ENCODE data around the gene ADTRP.

Gene ADTRP

DNA sequence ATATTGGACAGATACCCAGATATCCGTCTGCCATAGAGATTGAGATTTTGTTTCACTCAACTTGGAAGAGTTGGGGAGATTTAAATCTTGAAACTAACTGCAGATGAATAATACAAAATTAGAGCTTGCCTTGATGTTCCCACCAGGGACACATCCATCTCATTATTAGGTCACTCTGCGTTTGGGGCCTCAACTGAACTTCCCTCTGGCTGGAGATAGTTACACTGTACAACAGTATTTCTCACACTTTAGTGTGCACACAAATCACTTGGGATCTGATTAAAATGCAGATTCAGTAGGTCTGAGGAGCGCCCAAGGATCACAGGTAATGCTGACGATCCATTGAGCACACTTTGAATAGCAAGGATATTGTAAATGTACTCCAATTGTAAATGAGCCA, 35.0 kb upstream of the ADTRP start:
- H3K27ac ChIP-seq (ENCODE audit: low read depth in 2 of 2, low read length in 2 of 2): no peak overlapping the region
- no peak overlapping the region for H3K4me3 ChIP-seq (ENCODE audit: low read length in 2 of 2)
- H3K9me3 ChIP-seq (ENCODE audit: control insufficient read depth in 2 of 2, low read length in 2 of 2): no peaks in the 10 kb centered on the region
- H3K4me1 ChIP-seq (ENCODE audit: control insufficient read depth in 2 of 2, insufficient read depth in 2 of 2, low read length in 2 of 2): peaks cover 2 to 11% of the 10 kb centered on the region in 2 donors
- H3K36me3 ChIP-seq (ENCODE audit: control insufficient read depth in 2 of 2, insufficient read depth in 2 of 2, low read length in 2 of 2): no peaks in the 10 kb centered on the region
- H3K9ac ChIP-seq (ENCODE audit: low read depth in 1 of 2, low read length in 2 of 2): no peak overlapping the region
- H3K27me3 ChIP-seq (ENCODE audit: control insufficient read depth in 2 of 2, insufficient read depth in 2 of 2, low read length in 2 of 2): no peaks in the 10 kb centered on the region

GRCh38 chr6:11812951-11813350, 34.3 kb upstream of the ADTRP start:
- no peak overlapping the region for H3K27ac ChIP-seq (ENCODE audit: low read depth in 2 of 2, low read length in 2 of 2)
- H3K4me1 ChIP-seq (ENCODE audit: control insufficient read depth in 2 of 2, insufficient read depth in 2 of 2, low read length in 2 of 2): peaks cover 2 to 11% of the 10 kb centered on the region in 2 donors
- H3K27me3 ChIP-seq (ENCODE audit: control insufficient read depth in 2 of 2, insufficient read depth in 2 of 2, low read length in 2 of 2): no peaks in the 10 kb centered on the region
- H3K9ac ChIP-seq (ENCODE audit: low read depth in 1 of 2, low read length in 2 of 2): no peak overlapping the region
- H3K4me3 ChIP-seq (ENCODE audit: low read length in 2 of 2): no peak overlapping the region
- H3K9me3 ChIP-seq (ENCODE audit: control insufficient read depth in 2 of 2, low read length in 2 of 2): no peaks in the 10 kb centered on the region
- no peaks in the 10 kb centered on the region for H3K36me3 ChIP-seq (ENCODE audit: control insufficient read depth in 2 of 2, insufficient read depth in 2 of 2, low read length in 2 of 2)

DNA sequence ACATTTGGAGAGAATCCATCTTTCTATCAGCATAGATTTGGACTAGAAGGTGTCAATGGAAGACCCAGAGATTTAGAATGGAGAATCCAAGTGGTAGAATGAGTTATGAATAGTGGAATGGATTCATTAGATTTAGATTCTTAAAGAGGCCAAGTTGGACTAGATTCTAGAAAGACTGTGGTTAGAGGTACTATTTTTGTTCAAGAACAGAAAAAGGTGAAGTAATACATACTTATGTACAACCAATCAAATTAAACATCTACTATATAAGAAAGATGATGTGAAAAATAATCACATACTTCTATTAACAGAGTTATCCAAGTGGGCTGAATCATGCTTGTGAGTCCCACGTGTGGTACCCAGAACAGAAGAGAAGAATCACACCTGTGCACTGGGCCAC, 33.8 kb upstream of the ADTRP start:
- no peaks in the 10 kb centered on the region for H3K27me3 ChIP-seq (ENCODE audit: control insufficient read depth in 2 of 2, insufficient read depth in 2 of 2, low read length in 2 of 2)
- H3K27ac ChIP-seq (ENCODE audit: low read depth in 2 of 2, low read length in 2 of 2): no peak overlapping the region
- H3K4me3 ChIP-seq (ENCODE audit: low read length in 2 of 2): no peak overlapping the region
- H3K4me1 ChIP-seq (ENCODE audit: control insufficient read depth in 2 of 2, insufficient read depth in 2 of 2, low read length in 2 of 2): peaks cover 2 to 11% of the 10 kb centered on the region in 2 donors
- H3K9ac ChIP-seq (ENCODE audit: low read depth in 1 of 2, low read length in 2 of 2): no peak overlapping the region
- H3K9me3 ChIP-seq (ENCODE audit: control insufficient read depth in 2 of 2, low read length in 2 of 2): no peaks in the 10 kb centered on the region
- H3K36me3 ChIP-seq (ENCODE audit: control insufficient read depth in 2 of 2, insufficient read depth in 2 of 2, low read length in 2 of 2): no peaks in the 10 kb centered on the region

- H3K9ac ChIP-seq (ENCODE audit: low read depth in 1 of 2, low read length in 2 of 2): no peak overlapping the region
- no peaks in the 10 kb centered on the region for H3K27me3 ChIP-seq (ENCODE audit: control insufficient read depth in 2 of 2, insufficient read depth in 2 of 2, low read length in 2 of 2)
- H3K9me3 ChIP-seq (ENCODE audit: control insufficient read depth in 2 of 2, low read length in 2 of 2): no peaks in the 10 kb centered on the region
- H3K4me1 ChIP-seq (ENCODE audit: control insufficient read depth in 2 of 2, insufficient read depth in 2 of 2, low read length in 2 of 2): peaks cover 2 to 11% of the 10 kb centered on the region in 2 donors
- H3K27ac ChIP-seq (ENCODE audit: low read depth in 2 of 2, low read length in 2 of 2): no peak overlapping the region
- H3K4me3 ChIP-seq (ENCODE audit: low read length in 2 of 2): no peak overlapping the region
- no peaks in the 10 kb centered on the region for H3K36me3 ChIP-seq (ENCODE audit: control insufficient read depth in 2 of 2, insufficient read depth in 2 of 2, low read length in 2 of 2)
Observed at GRCh38 chr6:11811644-11812264, 33.2 kb upstream of the ADTRP start.

GRCh38 chr6:11810854-11811643, 32.4 kb upstream of the ADTRP start:
- peak overlapping the region in 1 of 2 donors; percentile 73 for H3K27ac ChIP-seq (ENCODE audit: low read depth in 2 of 2, low read length in 2 of 2)
- peaks cover 2 to 12% of the 10 kb centered on the region in 2 donors for H3K4me1 ChIP-seq (ENCODE audit: control insufficient read depth in 2 of 2, insufficient read depth in 2 of 2, low read length in 2 of 2)
- H3K27me3 ChIP-seq (ENCODE audit: control insufficient read depth in 2 of 2, insufficient read depth in 2 of 2, low read length in 2 of 2): no peaks in the 10 kb centered on the region
- H3K9me3 ChIP-seq (ENCODE audit: control insufficient read depth in 2 of 2, low read length in 2 of 2): no peaks in the 10 kb centered on the region
- H3K36me3 ChIP-seq (ENCODE audit: control insufficient read depth in 2 of 2, insufficient read depth in 2 of 2, low read length in 2 of 2): no peaks in the 10 kb centered on the region
- no peak overlapping the region for H3K9ac ChIP-seq (ENCODE audit: low read depth in 1 of 2, low read length in 2 of 2)
- H3K4me3 ChIP-seq (ENCODE audit: low read length in 2 of 2): no peak overlapping the region

DNA sequence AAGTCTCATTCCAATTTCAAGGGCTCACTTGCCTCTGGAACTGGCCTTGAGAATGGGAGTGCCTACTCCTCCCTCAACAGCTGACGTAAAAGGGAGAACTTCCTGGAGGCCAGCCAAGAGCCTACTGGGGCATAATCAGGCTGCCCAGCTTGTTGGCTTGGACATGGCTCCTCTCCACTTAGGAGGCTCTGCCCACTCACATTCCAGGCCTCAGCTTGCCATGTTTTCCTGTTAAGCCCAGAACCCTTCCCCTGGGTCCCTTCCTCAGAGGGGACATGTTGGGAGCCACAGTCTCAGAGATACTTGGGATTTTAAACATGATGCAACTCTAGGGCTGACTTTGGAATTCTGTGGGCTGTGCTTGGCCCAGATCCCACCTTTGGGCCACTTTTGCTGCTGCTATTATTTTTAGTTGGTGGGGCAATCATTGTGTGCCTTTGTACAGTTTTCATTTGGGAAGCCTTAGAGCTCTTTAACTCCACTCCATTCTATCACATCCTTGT, 31.5 kb upstream of the ADTRP start:
- Histone ChIP-seq H3K27me3 (ENCODE audit: control insufficient read depth in 2 of 2, insufficient read depth in 2 of 2, low read length in 2 of 2) (no peaks in the 10 kb centered on the region), H3K4me1 (ENCODE audit: control insufficient read depth in 2 of 2, insufficient read depth in 2 of 2, low read length in 2 of 2) (peaks cover 11 to 21% of the 10 kb centered on the region in 2 donors), H3K36me3 (ENCODE audit: control insufficient read depth in 2 of 2, insufficient read depth in 2 of 2, low read length in 2 of 2) (no peaks in the 10 kb centered on the region), H3K4me3 (ENCODE audit: low read length in 2 of 2) (no peak overlapping the region), H3K9ac (ENCODE audit: low read depth in 1 of 2, low read length in 2 of 2) (no peak overlapping the region), H3K9me3 (ENCODE audit: control insufficient read depth in 2 of 2, low read length in 2 of 2) (no peaks in the 10 kb centered on the region), H3K27ac (ENCODE audit: low read depth in 2 of 2, low read length in 2 of 2) (peak overlapping the region; percentile 73 to 79)

DNA sequence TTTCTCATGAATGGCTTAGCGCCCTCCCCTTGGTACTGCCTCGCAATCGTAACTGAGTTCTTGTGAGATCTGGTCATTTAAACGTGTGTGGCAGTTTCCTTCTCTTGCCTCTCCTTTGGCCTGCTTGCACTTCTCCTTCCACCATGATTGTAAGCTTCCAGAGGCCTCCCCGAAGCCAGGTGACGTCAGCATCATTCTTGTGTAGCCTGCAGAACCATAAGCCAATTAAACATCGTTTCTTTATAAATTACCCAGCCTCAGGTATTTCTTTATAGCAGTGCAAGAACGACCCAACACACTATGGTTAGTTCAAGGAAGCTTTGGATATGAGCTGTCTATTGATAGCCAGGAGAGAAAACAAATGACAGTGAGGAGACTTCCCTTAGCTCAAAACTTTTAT, 29.5 kb upstream of the ADTRP start:
- Histone ChIP-seq H3K27me3 (ENCODE audit: control insufficient read depth in 2 of 2, insufficient read depth in 2 of 2, low read length in 2 of 2) (no peaks in the 10 kb centered on the region), H3K4me3 (ENCODE audit: low read length in 2 of 2) (no peak overlapping the region), H3K9ac (ENCODE audit: low read depth in 1 of 2, low read length in 2 of 2) (no peak overlapping the region), H3K4me1 (ENCODE audit: control insufficient read depth in 2 of 2, insufficient read depth in 2 of 2, low read length in 2 of 2) (peaks cover 23 to 37% of the 10 kb centered on the region in 2 donors), H3K36me3 (ENCODE audit: control insufficient read depth in 2 of 2, insufficient read depth in 2 of 2, low read length in 2 of 2) (no peaks in the 10 kb centered on the region), H3K9me3 (ENCODE audit: control insufficient read depth in 2 of 2, low read length in 2 of 2) (no peaks in the 10 kb centered on the region), H3K27ac (ENCODE audit: low read depth in 2 of 2, low read length in 2 of 2) (no peak overlapping the region)

GRCh38 chr6:11806561-11807317, 28.1 kb upstream of the ADTRP start:
- Histone ChIP-seq H3K9ac (ENCODE audit: low read depth in 1 of 2, low read length in 2 of 2) (no peak overlapping the region), H3K27ac (ENCODE audit: low read depth in 2 of 2, low read length in 2 of 2) (no peak overlapping the region), H3K4me3 (ENCODE audit: low read length in 2 of 2) (no peak overlapping the region), H3K4me1 (ENCODE audit: control insufficient read depth in 2 of 2, insufficient read depth in 2 of 2, low read length in 2 of 2) (peaks cover 23 to 39% of the 10 kb centered on the region in 2 donors), H3K9me3 (ENCODE audit: control insufficient read depth in 2 of 2, low read length in 2 of 2) (no peaks in the 10 kb centered on the region), H3K27me3 (ENCODE audit: control insufficient read depth in 2 of 2, insufficient read depth in 2 of 2, low read length in 2 of 2) (no peaks in the 10 kb centered on the region), H3K36me3 (ENCODE audit: control insufficient read depth in 2 of 2, insufficient read depth in 2 of 2, low read length in 2 of 2) (no peaks in the 10 kb centered on the region)

GRCh38 chr6:11805259-11806053, 26.9 kb upstream of the ADTRP start:
- H3K9me3 ChIP-seq (ENCODE audit: control insufficient read depth in 2 of 2, low read length in 2 of 2): no peaks in the 10 kb centered on the region
- peak overlapping the region in 1 of 2 donors; percentile 33 for H3K4me3 ChIP-seq (ENCODE audit: low read length in 2 of 2)
- H3K36me3 ChIP-seq (ENCODE audit: control insufficient read depth in 2 of 2, insufficient read depth in 2 of 2, low read length in 2 of 2): no peaks in the 10 kb centered on the region
- peak overlapping the region in 1 of 2 donors; percentile 18 for H3K9ac ChIP-seq (ENCODE audit: low read depth in 1 of 2, low read length in 2 of 2)
- peak overlapping the region; percentile 61 to 74 for H3K27ac ChIP-seq (ENCODE audit: low read depth in 2 of 2, low read length in 2 of 2)
- no peaks in the 10 kb centered on the region for H3K27me3 ChIP-seq (ENCODE audit: control insufficient read depth in 2 of 2, insufficient read depth in 2 of 2, low read length in 2 of 2)
- H3K4me1 ChIP-seq (ENCODE audit: control insufficient read depth in 2 of 2, insufficient read depth in 2 of 2, low read length in 2 of 2): peaks cover 23 to 39% of the 10 kb centered on the region in 2 donors

Measured in mucosa of rectum (tissue), 2 donors.